ENCODE data around the gene GSTA3.

- TF ChIP-seq EZH2 (IDR thresholded peaks at IDR 0.05) (no peak), CTCF (IDR thresholded peaks at IDR 0.05) (no peak)
Measured at GRCh38 chr6:52876056-52876787, 33.3 kb downstream of the GSTA3 start.

Data from neural progenitor cell (in vitro differentiated cells).